ENCODE measurements around the gene BTG3. TPM values are rescaled to one million over a fixed set of nuclear protein-coding genes. Genes with fewer than 3 reads are reported as not detected.

The BTG3 gene
- total and polyA plus RNA-seq, 9 of the 15 experiments (the other 6 are each of a cell fraction or from before 2014, with no cell fraction given) = 11.7 to 43.0 (median 29.7) TPM

- TF ChIP-seq JUND (IDR thresholded peaks at IDR 0.05; ENCODE audit: borderline replicate concordance, low read depth, low read length) (peak; percentile 98), JUND (tag; IDR thresholded peaks at IDR 0.05; ENCODE audit: borderline replicate concordance, low read depth, low read length) (peak; percentile 98), POLR2H (tag; IDR thresholded peaks at IDR 0.05; ENCODE audit: low read depth) (0 out of 2 replicates have a peak, but pooled peaks have one; percentile 45), SMARCA5 (IDR thresholded peaks at IDR 0.05) (no peak), ZNF347 (CRISPR knock-in tag; IDR thresholded peaks at IDR 0.05; ENCODE audit: low read depth) (no peak), ZNF263 (CRISPR knock-in tag; IDR thresholded peaks at IDR 0.05; ENCODE audit: borderline replicate concordance) (no peak), SAP30 (IDR thresholded peaks at IDR 0.05; ENCODE audit: borderline replicate concordance, insufficient read depth, low read depth, low read length, poor library complexity, severe bottlenecking) (no peak), ZHX1 (conservative IDR thresholded peaks at IDR 0.05; ENCODE audit: low read length) (no peak), ZNF518B (CRISPR knock-in tag; IDR thresholded peaks at IDR 0.05) (no peak), PKNOX1 (IDR thresholded peaks at IDR 0.05) (peak; percentile 18; the same call in 1 of the 2 replicates), ZC3H11A (IDR thresholded peaks at IDR 0.05; ENCODE audit: low read depth, low read length) (no peak), CREM (IDR thresholded peaks at IDR 0.05; ENCODE audit: low read depth) (peak; percentile 96), PTBP1 (IDR thresholded peaks at IDR 0.05; ENCODE audit: low read depth, low read length) (no peak)
These were observed 1.2 kb downstream of the BTG3 start (continued) for GRCh38 chr21:17611414-17612022.

Measured in K562 (cell line).